ENCODE results near the gene ATP5PD.

The ATP5PD gene

DNA sequence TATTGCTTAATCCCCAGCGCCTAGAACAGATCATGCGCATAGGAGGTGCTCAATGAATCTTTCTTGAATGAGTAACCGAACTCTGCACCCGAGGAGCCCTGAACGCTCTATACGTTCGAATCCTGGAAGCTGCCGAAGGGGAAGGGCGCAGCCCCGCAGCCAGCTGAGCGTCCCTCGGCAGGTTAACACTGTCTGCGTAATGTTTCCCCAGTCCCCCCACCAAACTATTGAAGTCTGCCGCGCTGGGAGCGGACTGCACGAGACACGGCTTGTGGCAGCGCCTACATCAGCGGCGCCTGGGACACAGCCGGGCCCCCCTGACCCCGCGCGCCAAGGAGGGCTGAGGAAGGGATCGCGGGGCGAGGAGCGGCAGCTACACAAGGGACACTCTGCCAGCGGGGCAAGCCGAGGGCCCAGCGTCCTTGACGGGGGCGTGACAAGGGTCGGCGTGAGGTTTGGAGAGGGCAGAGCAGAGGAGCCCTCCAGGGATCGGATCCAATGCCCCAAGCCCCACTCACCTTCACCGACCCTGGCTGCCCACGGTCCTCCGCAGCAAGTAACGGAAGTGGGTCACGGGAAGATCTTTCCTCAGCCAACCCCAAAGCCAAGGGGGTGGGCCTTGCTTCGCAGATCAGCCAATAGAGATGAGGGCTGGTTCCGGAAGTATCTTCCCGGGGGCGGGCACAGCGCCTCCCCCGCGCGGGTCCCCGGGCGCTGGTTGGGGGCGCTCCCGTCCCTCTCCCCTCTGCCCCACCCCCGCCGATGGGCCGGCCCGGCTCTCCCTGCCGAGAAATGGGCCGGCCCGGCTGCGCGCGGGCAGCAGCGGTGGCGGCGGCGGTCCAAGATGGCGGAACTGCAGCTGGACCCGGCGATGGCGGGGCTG, at the start of gene ATP5PD, which contains the start of gene KCTD2:
Gene ATP5PD (minus strand): TSS at position 563 of the 883 bp plus-strand sequence. CDS start 4,319 bp downstream, outside the sequence.
Gene KCTD2 (plus strand): TSS at position 819 of the 883 bp plus-strand sequence. CDS start 26 bp downstream, at position 845.
- DNase-seq, result peak; percentile 90

DNA sequence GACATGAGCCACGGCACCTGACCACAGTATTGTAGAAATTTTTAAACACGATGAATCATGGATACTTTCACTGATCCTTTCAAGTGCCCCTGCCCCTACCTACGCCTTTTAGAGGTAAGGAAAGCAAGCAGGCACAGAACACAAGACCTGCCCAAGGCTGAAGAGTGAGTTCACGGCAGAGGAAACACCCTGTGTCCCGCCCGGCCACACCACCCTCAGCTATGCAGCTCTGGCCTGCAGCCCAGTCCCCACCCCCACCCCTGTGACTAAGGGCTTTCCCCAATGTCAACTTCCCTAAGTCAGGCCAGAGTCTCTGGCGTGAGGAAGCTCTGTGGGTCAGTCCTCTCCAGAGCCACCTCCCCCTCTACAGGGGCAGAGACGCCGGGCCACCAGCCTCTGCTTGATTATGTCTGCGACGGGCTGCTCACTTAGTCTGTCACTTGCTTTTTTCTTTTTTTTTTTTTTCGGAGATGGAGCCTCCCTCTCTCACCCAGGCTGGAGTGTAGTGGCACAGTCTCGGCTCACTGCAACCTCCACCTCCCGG, 49.4 kb upstream of the ATP5PD start:
- DNase-seq, result no peak

DNA sequence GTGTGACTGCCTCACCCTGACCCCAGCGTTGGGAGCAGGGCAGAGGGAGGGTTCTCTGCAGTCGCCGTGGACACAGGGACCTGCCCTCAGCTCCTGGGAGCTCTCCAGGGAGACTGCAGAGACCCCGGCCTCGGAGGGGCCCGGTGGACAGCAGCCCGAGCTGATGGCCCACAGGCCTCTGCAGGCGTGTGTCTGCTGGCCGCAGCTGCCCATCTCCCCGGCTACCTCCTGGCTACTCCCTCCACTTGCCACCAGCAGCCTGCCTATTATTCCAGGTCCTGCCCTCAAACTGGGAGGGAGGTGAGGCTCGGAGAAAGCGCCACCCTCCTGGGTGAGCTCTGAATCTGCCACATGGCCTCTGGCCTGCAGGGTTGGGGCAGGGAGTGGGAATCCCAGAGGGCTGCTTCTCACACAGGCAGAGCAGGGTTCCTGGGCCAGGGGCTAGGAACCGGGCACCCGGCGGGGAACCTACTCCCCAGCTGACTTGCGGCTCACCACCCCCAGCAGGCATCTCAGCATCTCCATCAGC, 48.2 kb upstream of the ATP5PD start:
- no peak for DNase-seq

DNA sequence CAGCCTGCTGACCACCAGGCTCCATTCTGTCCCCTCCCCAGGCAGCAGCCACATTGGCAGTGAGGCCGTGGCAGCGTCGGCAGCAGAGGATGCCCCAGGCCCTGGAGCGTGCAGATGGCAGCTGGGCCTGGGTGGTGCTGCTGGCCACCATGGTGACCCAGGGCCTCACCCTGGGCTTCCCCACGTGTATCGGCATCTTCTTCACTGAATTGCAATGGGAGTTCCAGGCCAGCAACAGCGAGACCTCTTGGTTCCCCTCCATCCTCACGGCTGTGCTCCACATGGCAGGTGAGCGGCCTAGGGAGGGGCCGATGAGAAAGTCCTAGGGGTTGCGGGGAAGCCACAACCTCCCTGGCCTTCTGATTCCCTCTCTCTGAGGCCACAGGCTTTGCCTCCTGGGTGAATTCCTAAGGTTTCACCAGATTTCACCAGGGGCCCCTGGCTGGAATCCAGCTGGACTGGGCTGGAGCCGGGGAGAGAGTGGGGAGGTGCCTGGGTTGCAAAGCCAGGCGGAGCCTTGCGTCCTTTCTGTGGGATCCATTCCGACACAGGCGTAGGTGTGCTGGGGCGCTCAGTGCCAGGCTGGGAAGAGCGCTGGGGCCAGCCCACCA, 46.9 kb upstream of the ATP5PD start:
- DNase-seq, result no peak

DNA sequence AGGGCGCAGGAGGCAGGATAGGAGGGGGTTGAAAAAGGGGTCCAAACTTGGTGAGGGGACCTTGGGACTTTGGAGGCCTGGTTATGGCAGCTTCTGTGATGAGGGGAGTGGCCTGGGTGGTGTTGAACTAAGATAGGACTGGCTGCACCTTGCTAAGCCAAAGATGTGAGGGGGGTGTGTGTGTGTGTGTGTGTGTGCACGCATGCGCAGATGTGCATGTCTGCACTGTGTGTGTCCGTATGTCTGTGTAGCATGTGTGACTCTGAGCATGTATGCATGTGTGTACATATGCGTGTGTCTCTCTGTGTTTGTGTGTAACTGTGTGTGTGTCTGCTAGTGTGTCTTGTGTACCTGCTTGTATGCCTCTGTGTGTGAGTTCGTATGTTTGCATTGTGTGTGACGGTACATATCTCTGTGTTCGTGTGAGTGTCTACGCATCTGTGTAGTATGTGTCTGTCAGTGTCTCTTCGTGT, 45.1 kb upstream of the ATP5PD start:
- no peak for DNase-seq

DNA sequence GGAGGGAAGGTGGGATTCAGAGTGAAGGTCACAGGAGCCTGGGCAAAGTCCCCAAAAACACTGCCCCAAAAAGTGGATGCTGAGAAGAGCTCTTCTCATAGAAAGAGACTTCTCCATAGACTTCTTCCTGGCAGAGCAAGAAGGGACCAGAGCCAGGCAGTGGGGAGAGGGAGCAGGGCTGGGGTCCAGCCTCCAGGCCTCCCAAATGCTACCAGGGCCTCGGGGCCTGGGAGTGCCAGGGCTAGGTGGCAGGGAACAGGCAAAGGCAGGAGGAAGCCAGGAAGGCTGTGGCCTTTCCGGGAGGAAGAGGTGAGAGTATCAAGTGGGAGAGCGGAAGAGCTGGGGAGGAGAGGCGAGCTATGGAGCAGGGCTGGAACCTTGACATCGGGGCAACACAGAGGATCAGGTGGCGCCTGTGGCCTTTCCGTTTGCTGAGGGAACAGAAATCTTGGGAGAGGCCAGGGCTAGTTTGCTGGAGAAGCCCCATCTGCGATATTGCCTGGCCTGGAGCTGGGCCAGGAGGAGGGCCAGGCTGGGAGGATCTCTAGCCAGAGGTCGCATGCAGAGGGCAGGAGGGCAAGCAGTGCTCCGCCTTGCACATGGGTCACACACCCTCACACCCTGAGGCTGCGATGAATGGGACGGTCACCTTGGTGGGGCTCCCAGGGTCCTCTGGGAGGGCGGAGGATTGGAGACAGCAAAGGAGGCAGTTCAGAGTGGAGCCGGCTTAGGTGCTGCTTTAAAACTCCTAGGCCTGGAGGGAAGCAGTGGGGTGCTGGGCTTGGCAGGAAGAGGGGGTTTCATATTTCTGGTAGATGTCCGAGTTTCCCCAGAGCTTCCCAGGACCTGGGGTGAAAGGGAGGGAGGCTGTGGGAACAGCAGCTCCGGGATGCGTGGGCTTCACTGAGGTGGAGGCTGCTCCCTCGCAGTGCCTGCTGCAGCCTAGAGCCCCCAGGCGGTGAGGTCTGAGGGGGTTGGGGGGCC, 44.4 kb upstream of the ATP5PD start:
- DNase-seq, result no peak

DNA sequence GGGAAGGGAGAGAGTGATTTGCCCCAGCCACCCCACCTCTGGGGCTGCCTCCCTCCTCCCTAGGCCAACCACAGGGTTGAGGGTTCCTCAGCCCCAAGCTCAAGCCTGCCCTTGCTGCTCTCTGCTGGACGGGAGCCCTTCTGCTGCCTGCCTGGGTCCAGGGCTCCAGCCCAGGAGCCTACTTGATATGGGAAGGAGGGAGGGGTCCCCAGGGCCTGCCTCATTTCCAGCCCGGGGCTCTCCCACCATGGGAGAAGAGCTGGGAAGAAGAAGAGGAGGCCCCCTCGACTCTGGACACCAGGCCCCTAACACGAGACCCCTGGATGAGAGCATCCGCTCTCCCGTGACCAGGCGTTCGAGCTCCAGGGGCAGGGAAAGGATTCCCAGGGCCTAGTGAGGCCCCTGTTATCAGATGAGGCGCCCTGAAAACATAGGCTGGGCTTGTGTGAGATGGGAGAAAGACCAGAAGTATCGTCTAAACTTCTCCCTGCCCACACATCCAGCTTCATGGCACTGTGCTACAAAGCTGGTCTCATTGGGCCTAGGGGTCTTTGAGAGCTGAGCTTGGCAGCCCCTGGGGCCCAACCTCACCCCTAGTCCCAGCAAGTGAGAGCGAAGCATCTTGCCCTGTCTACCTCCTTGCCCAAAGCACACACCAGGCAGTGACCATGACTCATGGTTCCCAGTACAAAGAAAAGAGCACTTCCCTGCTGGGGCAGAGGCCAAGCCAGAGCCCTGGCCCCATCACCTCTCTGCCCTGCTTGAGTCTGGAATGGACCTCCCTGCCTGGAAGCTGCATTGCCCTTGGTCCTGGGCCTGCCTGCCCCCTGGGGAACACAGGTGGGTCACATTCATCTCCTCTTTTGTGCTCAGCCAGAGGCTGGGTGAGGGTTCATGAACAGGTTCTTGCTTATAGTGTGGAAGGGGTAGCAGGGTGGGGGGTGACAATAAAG, 42.0 kb upstream of the ATP5PD start:
- no peak for DNase-seq

DNA sequence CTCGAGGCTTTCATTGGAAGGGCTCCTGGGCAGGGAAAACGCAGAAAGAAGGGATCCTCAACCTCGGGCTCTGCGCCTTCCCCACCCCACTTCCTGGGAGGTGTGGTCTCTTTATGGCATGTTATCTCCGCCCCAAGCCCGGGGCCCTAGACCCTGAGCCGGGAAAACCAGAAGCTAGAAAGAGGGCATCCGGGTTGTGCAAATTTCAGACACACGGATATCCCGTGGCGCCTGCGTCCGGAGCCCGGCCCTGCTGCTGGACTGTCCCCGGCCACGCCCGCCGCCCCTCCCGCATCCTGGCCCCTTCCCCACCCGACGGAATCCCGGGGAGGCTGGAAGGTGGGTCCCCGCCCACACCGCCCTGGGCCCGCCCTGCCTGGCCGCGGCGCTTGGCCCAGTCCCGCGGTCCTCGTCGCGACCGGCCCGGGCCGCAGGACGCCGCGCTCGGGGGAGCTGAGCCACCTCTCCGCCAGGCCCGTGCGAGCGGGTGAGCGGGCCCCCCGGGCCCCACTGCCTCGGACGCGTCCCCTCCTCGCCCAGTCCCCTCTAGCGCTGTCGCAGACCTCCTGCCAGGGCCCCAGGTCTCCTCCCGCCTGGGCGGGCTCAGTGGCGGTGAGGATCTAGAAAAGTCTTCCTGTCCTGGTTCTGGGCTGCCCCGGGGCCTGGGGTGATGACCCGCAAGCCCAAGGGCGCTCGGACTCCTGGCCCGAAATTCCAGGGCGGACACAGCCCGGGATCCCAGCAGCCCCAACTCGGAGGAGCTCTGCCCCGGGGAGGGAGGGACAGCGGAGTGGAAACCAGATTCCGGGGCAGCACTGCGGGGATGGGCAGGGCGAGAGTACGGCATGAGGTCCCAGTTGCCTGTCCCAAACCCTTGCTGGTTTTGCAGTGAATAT, 41.0 kb upstream of the ATP5PD start, which contains the start of gene SLC16A5:
Gene SLC16A5 (plus strand): TSS at position 397 of the 896 bp plus-strand sequence. CDS start 5,683 bp downstream, outside the sequence.
- DNase-seq, result peak; percentile 21

DNA sequence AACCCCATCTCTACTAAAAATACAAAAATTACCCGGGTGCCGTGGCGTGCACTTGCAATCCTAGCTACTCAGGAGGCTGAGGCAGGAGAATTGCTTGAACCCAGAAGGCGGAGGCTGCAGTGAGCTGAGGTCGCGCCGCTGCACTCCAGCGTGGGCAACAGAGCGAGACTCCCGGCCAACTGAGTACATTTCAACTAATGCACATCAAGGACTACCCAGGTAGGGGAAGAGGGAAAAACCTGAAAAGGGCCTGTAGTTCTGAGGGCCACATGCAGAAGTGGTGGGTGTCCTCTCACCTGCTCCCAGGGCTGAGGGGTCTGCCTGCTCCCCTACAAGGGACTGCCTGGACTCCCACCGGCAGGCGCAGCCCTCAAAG, 40.4 kb upstream of the ATP5PD start:
- DNase-seq, result no peak

DNA sequence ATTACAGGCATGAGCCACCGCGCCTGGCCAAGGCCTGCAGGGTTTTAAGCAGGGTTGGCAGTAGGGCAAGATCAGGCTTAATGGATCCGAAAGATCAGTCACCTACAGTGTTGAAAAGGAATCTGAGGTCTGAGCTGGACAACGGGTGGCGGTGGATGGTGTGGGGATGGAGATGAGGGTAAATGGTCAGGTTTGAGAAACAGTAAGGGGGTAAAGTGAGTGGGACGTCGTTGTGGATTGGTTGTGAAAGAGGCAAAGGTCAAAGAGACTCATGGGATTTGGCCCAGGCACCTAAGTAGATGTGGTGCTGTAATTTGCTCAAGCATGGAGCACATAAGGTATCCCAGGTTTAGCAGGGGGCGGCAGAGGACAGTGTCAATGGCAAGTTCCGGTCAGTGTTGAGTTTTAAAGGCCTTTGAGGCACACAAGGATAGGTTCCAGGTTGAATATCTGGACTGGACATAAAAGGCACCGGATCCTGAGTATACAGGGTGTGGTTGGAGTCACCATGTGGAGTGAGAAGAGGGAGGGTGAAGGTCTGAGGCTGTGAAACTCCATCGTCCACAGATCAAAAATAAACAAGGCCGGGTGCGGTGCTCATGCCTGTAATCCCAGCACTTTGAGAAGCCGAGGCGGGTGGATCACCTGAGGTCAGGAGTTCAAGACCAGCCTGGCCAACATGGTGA, 39.9 kb upstream of the ATP5PD start:
- no peak for DNase-seq

DNA sequence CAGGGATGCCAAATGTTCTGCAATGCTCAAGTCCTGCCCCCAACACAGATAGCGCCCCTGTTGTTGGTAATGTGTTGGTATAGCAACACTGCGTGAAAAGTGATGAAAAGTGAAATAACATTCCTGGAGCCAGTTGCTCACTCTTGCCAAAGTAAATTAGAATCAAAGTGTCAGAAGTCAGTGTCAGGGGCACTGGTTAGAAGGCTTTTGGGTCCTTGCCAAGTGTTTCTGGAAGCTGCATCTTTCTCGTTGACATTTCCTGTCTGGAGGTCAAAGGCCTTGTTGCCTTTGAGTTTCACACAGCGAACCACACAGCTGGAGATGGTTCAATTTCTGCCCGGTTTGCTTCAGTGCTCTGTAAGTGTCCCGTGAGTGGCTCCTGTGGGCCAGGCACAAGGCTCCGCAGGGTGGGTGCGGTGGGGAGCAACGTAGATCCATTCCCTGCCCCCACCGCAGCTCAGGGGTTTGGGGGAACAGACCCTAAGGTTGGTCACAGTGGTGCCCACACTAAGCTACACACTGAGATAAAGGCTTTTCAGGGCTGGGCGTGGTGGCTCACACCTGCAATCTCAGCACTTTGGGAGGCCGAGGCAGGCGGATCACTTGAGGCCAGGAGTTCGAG, 37.4 kb upstream of the ATP5PD start:
- no peak for DNase-seq

DNA sequence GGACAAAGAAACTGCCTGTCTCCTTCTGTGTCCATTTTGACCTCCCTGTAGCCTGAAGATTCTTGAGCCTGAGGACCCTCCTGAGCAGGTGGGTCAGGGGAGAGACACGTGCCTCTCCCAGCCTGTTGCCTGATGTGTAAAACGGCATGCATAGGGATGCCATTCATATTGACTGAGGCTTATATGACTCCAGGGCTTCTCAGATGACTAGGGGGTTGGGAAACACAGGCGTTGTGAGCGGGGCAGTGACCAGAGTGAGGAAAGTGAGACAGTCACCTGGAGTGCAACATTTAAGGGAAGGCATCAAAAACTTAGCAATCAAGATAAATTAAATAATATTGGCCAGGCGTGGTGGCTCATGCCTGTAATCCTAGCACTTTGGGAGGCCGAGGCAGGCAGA, 35.9 kb upstream of the ATP5PD start:
- no peak for DNase-seq

DNA sequence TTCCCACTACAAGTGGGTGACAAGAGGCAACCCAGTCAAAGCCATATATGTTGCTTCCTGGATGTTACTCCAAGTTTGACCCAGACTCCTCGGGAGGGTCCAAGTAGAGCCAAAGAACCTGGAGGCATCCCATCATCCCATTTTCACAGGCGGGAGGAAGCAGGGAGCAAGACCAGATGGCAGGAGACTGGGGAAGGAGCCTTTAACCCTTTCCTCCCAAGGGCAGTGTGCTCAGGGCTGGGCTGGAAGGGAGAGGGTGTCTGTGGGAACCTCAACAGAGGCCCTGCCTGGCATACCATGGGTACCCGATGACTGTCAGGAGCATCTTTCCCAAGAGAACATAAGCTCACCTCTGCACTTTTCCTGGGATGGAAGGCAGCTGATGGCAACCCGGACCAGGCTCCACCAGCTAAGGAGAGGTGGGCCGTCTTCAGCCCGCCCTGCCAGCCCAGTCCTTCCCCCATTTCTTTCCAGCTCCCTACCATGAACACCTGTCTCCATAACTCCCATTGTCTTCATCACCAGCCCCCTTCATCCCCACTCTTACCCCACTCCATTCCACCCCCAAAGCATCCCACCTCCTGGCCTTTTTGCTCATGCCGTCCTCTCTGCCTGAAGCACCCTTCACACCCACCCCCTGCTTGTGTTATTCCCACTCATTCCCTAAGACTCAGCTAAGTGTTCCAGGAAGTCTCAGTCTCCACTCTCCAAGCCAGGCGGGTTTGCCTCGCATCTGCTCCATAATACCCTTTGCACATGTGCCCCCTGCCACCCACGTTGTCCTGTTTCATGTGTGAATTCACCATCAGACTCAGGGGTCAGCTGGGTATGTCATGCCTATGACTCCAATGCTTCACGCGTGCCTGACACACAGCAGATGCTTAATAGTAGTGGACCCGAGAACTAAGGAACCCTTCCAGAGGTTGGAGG, 35.1 kb upstream of the ATP5PD start:
- DNase-seq, result no peak

DNA sequence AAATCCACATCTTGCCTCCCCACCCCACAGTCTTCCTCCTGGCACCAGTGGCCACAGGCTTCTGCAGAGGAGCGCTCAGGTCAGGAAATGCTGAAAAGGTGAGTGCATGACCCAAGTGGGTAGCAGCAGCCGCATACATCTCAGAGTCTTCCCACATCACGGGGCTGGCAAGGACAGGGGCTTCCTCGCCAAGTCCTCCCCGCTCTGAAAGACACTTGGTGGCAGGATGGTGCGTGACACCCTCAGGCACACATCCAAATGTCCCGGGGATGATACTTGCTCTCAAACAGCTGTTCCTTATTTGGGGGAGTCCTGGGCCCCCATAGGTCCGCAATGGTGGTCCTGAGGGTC, 32.2 kb upstream of the ATP5PD start:
- no peak for DNase-seq

DNA sequence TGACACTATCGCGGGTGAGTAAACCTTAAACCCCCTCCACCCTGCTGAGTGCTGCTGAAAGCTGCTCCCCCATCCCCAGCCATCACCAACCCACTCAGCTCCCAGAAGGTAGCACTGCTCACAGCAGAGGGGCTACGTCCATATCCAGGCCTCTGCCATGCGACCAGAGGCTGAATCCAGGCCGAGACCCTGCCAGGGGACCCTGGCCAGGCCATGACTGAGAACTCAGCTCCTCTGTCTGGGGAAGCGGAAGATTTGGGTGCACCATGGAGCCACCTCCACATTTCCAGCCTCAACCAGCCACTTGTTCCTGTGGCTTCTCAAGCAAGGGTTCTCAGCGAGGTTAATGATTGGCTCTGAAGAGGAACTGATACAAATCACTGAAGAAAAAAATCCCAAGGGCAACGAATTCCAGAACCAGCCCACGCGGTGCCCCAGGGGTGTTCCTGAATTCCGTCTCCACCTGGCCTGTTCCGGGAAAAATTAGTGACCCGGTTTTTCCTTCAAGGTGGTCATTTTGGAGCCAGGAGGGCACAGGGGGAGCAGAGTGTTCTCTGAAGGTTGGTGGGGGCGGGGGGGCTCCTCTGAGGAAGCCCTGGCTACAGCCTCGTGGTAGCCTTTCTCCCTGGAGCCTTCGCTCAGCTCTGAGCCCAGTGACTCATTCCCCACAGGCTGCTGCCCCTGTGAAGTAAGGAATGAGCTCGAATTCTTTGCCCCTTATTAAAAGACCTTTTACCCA, 31.7 kb upstream of the ATP5PD start:
- no peak for DNase-seq

DNA sequence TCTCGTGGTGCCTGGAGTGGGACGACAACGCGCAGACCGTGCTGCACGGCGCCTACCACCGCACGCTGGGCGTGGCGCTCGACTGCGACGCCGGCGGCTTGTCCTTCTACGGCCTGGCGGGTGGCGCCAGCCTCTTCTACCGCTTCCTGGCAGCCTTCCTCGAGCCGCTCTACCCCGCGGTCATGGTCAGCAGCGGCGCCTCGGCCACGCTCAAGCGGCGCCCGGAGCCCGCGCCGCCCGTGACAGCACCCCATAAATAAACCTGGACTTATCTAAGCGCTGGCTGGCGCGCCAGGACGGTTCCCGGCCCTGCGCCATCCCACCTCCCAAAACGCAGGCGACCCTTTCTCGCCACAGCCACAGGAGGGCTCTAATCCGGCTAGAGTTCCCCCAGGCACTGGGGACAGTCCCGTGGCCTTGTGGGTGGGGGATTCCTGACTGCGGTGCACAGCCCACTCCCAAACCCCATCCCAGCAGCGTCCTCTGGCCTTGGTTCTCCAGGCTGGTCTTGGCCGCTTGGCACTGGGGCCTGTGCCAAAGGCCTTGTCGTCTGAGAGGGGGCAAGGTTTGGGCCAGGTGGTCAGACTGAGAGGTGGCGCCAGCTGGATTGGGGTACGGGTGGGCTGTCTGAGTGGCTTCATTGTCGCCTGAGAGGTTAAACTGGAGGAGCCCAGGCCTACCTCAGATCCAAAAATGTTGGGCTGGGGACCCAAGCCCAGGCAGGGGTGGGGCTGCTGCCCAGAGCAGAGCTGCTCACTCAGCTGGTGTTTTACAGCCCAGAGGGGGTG, 30.9 kb upstream of the ATP5PD start:
- DNase-seq, result peak; percentile 50

All from activated CD4-positive, alpha-beta T cell treated with anti-CD3 and anti-CD28 coated beads, Interleukin-2, amount 50 U/mL, for 1 hour (primary cell).